KBM-7 (cell line): ENCODE measurements around the gene LRRC19.

ENCODE experiments used
- DNase-seq: peaks from one replicate; pipeline ENCODE4 v3.0.0-alpha.2; 2015
- in situ Hi-C: fragments of 300-500 bp; cut with MboI; formaldehyde crosslinking; loops from 2 replicates; pipeline ENCODE4 v1.14.3; 2020; ENCODE audit warnings: low sequenced_read_pairs, low pct_unique_long_range_greater_than_20kb, mixed read lengths

LRRC19 gene, protein sequence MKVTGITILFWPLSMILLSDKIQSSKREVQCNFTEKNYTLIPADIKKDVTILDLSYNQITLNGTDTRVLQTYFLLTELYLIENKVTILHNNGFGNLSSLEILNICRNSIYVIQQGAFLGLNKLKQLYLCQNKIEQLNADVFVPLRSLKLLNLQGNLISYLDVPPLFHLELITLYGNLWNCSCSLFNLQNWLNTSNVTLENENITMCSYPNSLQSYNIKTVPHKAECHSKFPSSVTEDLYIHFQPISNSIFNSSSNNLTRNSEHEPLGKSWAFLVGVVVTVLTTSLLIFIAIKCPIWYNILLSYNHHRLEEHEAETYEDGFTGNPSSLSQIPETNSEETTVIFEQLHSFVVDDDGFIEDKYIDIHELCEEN

DNA sequence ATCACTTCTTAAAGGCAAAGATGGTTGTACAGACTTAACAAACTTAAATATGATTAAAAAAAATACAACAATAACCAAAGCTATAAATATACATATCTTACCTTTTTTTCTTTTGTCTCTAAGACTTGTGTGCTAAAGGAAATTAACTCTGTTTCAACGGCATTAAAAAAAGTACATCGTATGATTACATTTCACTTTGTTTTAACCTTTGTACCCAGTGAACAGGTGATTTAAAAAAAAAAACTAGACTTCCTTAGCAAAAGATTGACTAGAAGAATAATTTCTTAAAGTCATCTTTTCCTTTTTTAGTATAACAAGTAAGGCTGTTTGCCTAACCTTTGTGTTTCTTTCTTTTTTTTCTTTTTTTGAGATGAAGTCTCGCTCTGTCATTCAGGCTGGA lies at the start of gene LRRC19:
Gene LRRC19, minus strand, starts transcription at position 182 of the 400 bp plus-strand sequence. CDS start 5,978 bp downstream, outside the sequence.
- DNase-seq = no peak
- in situ Hi-C loops = no loop called here

DNA sequence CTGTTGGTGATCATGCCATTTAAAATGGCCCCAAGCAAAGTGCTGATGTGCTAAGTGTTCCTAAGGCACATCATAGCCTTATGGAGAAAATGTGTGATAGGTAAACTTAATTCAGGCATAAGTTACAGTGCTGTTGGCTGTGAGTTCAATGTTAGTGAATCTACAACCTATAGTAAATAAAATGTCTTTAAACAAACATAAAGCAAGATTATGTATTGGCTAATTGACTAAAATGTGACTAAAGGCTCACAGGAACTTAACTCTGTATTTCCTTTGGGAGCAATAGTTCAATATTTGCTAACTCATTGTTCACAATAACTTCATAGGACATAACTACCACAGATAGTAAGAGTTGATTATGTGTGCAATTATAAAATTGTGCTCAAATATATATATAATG lies 49.4 kb upstream of the LRRC19 start:
- in situ Hi-C loops = no loop called here
- DNase-seq = no peak

DNA sequence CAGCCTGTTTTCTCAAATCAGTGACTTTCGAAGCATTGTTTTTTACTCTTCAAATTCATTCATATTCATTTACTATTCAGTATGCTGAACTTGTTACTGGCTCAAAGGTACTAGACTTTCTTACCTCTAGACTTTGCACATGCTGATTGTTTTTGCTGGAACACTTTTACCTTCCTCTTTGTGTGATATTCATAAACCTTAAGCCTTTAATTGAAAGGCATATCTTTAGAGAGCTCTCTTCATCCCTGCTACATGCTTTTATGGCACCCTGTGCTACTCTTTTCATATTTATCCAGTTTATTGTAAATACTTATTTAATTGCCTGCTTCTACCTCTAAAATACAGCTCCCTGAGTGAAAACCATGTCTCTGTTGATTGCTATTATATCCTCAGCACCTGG lies 48.7 kb upstream of the LRRC19 start:
- in situ Hi-C loops = no loop called here
- no peak for DNase-seq

DNA sequence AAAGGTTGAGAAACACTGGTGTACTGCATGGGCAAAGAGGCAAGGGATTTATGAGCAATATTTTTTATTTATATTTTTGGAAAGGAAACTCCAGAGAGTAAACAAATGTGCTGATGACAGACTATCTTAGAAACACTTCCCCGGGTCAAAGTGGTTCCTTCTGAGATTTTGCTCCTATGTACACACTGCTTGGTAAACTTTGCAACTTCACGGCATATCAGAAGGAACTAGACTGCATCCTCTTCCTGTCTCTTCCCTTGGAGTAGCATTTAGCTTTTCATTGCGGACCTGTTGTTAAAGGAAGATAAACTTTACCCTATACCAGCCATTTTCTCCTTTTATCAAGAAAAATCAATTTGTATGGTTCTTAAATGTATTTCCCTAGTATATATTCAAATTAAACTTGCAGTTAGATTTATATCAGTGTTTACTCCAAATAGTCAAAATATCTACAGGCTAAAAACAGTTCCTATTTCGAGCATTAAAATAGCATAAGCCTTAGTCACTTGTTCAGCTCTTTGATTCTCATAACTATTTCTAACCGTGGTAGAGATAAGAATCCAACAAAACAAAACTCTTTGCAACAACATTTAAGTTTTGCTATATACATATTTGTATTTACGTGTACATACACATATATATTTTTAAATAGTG lies 48.0 kb upstream of the LRRC19 start:
- in situ Hi-C loops = no loop called here
- DNase-seq = no peak

DNA sequence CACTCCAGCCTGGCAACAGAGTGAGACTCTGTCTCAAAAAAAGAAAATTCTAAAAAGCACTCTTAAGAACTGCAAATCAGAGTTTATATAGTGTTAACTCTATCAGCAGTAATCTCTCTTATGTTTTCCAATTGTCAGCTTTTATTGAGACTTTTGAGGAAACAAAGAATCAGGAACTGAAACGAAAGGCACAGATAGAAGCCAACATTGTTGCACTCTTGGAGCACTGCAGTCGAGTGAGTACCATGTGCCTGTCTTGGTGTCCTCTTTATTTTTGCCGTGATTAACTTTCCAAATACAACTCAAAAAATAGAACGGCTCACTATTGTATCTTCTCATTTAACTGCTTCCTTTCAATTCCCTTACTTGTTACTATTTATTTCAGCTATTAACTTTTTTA lies 41.7 kb upstream of the LRRC19 start:
- in situ Hi-C loops = loop anchor here (25.0 kb wide), 1 partner anchor 215 kb away; no protein-coding TSS in a partner anchor

DNA sequence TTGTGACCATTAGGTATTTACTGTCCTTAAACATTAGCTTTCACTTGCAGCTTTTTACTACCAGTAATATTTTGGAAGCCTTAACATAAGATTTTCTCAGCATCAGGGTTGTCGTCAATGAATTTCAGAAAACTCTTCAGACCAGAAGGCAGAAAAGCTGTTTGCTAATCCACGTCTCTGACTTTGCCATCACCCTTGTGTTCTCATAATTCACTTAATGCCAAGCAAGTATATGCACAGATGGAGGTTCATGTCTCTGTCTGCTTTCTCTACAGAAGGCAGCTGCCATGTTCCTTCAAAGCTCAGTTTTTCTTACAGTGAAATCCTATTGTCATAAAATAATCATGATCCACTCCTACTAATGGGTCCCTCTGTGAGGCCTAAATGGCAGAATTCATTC lies 37.7 kb upstream of the LRRC19 start:
- in situ Hi-C loops = loop anchor here (25.0 kb wide), 1 partner anchor 219 kb away; no protein-coding TSS in a partner anchor
- DNase-seq = no peak

More for the DNA sequence above, 41.7 kb upstream of the LRRC19 start:
- DNase-seq = no peak

DNA sequence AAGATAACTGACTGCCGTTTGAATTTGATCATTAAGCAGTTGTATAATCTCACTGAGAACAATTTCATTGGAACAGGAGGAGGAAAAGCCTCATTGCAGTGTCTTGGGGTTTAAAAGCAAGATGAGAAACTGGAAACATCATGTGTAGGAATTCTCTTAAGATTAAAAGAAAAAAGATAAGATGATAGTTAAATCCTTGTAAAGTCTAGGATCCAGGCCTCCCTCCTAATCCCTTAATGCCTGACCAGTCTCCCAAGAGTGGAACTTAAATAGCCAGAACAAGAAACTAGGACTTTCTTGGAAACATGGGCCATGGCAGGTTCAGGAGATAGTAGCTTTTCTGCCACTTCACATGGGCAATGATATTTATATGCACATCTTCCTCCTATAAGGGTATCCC lies 37.0 kb upstream of the LRRC19 start:
- in situ Hi-C loops = loop anchor here (25.0 kb wide), 1 partner anchor 220 kb away; no protein-coding TSS in a partner anchor
- no peak for DNase-seq

DNA sequence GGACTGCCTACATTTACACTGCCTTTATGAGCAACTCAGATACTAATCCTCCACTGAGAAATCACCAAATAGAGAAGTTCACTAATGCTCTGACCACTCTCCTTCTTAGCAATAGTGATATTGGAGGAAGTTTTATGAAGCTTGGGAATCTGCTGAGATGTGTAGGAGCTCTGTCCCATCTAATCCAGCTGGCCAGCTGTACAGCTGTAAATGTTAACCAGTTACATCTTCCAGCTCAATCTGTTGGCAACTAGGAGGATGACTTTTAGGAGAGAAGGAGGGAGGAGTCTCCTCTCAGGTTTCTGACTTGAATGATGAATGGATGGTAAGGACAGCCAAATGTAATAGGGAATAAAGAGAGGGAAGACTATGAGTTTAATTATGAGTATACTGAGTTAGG lies 36.3 kb upstream of the LRRC19 start:
- DNase-seq = no peak
- in situ Hi-C loops = loop anchor here (25.0 kb wide), 1 partner anchor 221 kb away; no protein-coding TSS in a partner anchor

DNA sequence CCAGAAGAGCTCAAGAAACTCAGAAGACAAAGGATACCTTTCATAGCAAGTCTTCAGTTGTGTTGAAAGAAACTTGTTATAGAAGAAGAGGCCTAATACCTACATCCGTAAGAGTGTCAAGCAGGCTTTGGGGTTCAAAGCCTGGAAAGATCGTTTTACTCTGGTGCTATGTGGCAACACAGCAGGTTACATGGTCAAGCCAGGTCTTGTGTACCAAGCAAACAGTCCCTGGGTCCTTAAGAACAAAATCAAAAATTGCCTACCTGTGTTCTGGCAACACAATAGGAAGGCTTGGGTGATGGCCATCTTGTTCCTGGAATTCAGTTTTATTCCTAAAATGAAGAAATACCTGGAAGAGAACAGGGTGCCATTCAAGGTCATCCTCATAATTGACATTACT lies 32.0 kb upstream of the LRRC19 start:
- DNase-seq = no peak
- in situ Hi-C loops = loop anchor here (25.0 kb wide), 1 partner anchor 225 kb away; no protein-coding TSS in a partner anchor

DNA sequence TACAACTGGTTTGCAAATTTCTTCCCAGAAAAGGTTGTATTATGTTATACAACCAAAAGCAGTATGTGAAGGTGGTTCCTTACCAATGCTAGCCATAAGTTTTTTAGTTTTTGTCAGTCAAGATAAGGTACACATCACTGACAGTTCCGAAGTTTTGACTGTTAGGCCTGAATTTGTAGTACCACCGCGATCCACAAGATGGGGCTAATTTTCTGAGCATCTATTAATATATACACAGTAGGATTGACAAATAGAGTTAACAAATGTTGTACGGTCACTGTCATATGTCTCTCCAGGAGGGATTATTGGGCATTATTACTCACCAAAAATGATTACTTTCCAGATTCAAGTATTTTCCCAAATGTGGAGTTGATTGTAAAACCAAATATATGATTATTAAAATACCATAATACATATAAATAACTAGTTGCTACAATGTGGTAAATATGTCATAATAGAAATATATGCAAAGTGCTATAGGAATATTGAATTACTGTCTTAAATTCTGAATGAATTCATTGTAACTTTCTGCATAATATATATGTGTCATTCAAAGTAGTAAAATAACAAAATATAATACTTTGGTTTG lies 28.4 kb upstream of the LRRC19 start:
- DNase-seq = peak; percentile 55
- in situ Hi-C loops = loop anchor here (25.0 kb wide), 1 partner anchor 228 kb away; no protein-coding TSS in a partner anchor

DNA sequence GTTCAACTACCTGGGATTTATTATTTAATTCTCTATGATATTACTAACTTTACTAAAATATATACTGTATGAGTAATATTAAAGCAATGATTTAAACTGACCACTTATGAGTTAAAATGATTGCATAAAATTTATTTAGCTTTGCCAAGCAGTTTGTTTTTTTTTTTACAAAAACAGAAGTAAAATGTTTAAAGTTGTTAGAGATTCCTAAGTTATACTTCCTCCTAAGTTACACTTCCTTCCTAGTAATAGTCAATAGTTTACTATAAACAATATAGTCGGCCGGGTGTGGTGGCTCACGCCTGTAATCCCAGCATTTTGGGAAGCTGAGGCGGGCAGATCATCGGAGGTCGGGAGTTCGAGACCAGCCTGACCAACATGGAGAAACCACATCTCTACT lies 23.7 kb upstream of the LRRC19 start:
- no peak for DNase-seq
- in situ Hi-C loops = loop anchor here (25.0 kb wide), 1 partner anchor 233 kb away; no protein-coding TSS in a partner anchor

DNA sequence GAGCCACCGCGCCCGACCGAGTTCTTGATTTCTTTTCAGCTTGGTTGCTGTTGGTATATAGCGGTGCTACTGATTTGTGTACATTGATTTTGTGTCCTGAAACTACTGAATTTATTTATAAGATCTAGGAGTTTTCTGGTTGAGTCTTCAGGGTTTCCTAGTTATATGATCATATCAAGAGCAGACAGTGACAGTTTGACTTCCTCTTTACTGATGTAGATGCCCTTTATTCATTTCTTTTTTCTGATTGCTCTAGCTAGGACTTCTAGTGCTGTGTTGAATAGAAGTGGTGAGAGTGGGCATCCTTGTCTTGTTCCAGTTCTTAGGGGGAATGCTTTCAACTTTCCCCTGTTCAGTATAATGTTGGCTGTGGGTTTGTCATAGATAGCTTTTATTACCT lies 17.4 kb upstream of the LRRC19 start:
- DNase-seq = peak; percentile 4
- in situ Hi-C loops = no loop called here

DNA sequence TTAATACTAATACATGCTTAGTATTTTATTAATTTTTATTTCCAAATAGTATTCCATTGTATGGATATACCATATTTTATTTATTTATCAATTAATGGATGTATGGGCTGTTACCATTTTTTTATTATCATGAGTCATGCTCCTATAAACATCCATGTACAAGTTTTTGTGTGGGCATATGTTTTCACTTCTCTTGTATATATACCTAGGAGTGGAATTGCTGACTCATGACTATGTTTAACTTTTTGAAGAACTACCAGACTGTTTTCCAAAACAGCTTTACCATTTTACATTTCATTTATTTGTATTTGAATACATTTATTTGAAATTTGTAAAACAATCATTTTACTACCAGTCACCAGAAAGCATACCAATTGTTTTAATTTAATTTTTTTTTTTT lies 14.1 kb upstream of the LRRC19 start:
- in situ Hi-C loops = no loop called here
- DNase-seq = no peak

DNA sequence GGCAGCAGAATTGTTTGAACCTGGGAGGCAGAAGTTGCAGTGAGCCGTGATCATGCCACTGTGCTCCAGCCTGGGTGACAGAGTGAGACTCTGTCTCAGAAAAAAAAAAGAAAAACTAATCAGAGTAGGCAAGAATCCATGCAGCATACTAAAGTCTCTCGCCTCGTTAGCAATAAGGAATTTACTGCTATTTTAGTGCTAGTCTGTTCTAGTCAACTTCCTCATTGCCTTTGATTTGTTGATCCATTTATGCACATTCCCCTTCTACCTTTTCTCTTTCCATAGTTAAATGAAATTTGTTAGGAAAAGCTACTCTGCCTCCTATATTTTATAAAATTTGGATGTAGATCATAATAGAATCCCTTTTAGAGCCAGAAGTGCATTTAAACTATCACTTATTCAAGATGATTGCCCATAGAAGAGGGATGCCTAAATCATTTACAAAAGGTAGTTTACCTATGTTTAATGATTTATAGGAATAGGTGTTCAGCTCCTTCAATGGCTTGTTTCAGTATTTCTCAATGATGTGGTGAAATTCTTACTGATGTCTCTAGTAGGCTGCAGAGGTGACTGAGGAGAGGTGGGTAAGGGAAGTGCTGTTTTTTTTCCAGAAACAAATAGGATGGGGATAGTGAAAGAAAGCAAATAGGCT lies 1.9 kb downstream of the LRRC19 start:
- no peak for DNase-seq
- in situ Hi-C loops = no loop called here

DNA sequence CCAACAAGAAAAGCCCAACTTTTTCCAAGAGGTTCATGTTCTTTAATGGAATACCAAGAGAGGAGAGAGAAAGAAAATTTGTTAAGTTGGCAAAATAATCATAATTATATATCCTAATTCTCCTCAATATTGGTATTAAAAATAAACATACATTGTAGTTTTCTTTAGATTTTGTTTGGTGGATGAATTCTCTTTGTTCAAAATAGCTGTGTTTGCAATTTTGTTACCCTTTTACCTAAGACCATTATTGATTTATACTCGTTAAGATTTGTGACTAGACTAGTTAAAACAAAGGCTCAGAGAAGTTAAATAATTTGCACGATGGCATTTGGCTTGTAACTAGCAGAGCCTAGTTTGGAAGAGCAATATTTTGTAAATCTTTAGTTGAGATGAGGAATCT lies 9.7 kb downstream of the LRRC19 start:
- in situ Hi-C loops = no loop called here

DNA sequence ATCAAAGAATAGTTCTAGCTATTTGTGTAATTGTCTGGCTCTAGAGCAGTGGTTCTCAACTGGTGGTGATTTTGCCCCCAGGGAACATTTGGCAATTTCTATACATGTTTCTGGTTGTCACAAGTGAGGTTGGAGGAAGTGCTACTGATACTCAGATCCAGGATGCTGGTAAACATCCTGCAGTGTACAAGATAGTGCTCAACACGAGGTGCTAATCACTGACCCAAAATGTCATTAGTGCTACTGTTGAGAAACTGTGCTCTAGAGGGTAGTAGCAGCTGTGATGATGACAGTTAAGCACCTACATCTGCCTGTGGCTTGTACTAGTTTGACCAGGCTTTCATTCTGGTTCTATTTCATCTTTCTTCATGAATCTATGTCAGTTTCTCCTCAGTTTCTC lies 22.1 kb downstream of the LRRC19 start:
- DNase-seq = no peak
- in situ Hi-C loops = no loop called here

More for the DNA sequence above, 9.7 kb downstream of the LRRC19 start:
- DNase-seq = no peak

DNA sequence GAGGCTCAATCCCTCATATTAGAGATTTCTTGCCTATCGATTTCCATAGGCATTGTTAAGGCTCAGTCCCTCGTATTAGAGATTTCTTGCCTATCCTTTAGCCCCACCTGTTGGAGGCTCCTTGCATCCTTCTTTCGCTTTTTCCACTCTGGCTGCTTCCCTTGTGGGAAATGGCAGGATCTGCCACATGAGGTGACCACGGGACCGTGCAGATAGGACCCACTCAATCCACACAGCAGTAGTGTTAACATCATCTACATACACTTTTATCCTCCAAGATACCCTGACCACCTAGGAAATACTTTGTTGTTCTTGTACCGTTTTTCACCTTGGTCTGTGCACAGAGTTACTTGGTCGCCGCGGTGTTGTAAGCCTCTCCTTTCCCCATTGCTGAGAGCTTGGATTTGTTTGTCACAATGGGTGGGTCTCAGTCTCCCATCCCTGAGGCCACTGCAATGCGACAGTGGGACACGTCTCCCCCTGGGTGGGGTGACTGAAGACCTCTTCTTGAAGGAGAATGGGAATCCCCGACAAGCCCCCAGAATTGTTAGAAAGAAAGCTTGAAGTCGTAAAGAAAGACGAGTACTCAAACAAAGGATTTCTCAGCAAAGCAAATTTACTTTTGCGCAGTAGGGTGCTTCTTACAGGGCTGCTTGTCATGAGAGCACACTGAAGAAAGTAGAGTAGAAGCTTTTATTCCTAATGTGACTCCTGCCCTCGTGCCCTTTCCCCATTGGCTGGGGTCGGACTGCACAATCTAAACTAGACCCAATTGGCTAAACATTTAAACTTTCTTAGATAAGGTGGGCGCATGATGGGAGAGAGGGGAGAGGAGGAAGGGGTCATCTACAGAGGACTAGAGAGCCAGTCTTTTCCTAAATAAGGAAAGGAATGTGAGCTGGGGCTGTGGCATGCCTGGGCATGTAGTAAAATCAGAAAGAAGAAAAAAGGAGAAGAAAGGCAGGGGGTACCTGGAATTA lies 29.5 kb downstream of the LRRC19 start:
- DNase-seq = peak; percentile 72
- in situ Hi-C loops = no loop called here

DNA sequence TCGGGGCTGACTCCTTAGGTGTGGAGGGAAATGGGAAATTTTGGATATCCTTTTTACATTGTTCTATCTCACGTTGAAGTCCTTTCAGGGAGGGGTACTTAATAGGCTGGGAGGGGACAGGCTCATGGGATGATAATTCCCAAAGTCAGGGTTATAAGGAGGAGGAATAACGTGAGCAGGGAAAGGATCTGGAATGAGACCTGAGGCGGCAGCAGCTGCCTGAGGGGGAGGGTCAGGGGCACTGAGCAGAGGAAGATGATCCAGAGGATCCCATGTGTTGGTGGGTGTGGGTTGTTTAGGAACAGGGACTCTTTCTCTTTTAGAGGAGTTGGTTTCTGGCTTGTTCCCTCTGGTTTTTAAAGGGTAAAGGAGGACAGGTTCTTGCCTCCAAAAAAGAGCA lies 30.5 kb downstream of the LRRC19 start:
- in situ Hi-C loops = no loop called here
- no peak for DNase-seq
